ENCODE data around the gene TAF11L12.
"Not testable (repeated sequence)": the region's sequence is repeated elsewhere in the genome, so short reads cannot be mapped to it uniquely, and the experiment has no call there.

Gene TAF11L12

DNA sequence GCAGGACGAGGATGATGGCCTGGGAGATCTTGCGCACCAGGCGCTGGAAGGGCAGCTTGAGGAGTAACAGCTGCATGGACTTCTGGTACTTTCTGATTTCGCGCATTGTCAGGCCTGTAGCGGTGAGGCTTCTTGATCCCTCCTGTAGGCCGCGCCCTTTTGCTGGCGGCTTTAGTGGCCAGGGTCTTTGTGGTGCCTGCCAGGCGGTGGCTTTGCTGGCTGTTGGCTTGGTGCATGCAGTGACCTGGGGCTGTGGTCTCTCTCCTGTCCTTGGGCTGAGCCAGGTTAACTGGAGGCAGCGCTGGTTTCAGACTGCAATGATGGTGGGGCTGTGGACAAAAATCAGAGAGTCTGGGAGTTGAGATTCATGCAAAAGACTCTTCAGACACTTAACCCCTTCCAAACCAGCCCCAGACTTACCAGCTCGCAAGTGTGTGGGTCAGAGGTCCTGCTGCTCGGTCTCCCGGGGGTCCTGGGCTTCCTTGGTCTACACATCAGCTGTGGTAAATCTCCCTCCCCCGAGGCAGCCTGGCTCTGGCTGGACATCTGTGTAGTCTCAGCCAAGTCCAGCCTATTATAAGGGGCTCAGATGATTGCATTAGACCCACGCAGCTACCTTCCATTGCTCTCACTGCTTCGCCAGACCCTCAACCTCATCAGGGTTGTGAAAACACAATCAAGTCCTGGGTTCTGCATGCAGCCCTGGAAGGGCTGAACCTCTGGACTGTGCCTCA is 4.8 kb downstream of the TAF11L12 start:
- H3K9me3 ChIP-seq (ENCODE audit: severe bottlenecking): no peaks in the 10 kb centered on the region
- no peaks in the 10 kb centered on the region for H3K4me1 ChIP-seq (ENCODE audit: insufficient read depth, poor library complexity, severe bottlenecking)
- no peak overlapping the region for H3K27ac ChIP-seq (ENCODE audit: poor library complexity, severe bottlenecking)
- ATAC-seq (ENCODE audit: low read depth): no peak
- H3K4me3 ChIP-seq (ENCODE audit: severe bottlenecking): no peak overlapping the region
- no peak for DNase-seq (ENCODE audit: low spot score)
- no peaks in the 10 kb centered on the region for H3K27me3 ChIP-seq (ENCODE audit: insufficient read depth, poor library complexity, severe bottlenecking)
- no peaks in the 10 kb centered on the region for H3K36me3 ChIP-seq (ENCODE audit: low read depth)
- TF ChIP-seq, protein P1, sequence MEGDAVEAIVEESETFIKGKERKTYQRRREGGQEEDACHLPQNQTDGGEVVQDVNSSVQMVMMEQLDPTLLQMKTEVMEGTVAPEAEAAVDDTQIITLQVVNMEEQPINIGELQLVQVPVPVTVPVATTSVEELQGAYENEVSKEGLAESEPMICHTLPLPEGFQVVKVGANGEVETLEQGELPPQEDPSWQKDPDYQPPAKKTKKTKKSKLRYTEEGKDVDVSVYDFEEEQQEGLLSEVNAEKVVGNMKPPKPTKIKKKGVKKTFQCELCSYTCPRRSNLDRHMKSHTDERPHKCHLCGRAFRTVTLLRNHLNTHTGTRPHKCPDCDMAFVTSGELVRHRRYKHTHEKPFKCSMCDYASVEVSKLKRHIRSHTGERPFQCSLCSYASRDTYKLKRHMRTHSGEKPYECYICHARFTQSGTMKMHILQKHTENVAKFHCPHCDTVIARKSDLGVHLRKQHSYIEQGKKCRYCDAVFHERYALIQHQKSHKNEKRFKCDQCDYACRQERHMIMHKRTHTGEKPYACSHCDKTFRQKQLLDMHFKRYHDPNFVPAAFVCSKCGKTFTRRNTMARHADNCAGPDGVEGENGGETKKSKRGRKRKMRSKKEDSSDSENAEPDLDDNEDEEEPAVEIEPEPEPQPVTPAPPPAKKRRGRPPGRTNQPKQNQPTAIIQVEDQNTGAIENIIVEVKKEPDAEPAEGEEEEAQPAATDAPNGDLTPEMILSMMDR (IDR thresholded peaks at IDR 0.05; ENCODE audit: poor library complexity, severe bottlenecking): no peak

DNA sequence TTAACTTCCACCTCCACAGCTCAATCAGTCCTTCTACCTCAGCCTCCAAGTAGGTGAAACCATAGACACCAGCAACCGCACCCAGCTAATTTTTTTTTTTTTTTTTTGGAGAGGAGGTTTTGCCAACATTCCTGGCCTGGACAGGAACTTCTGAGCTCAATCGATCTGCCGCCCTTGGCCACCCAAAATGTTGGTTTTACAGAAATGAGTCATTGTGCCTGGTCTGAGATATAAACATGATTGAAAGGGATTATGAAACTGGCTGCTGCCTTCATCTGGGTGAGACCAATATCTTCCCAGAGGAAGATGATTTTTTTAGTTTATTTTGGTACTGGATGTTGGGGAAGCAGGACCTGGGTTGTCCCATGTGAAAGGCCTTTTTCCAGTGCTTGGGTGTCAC is 9.2 kb downstream of the TAF11L12 start:
- DNase-seq (ENCODE audit: low spot score) (no peak), ATAC-seq (ENCODE audit: low read depth) (no peak)
- Histone ChIP-seq H3K9me3 (ENCODE audit: severe bottlenecking) (no peaks in the 10 kb centered on the region), H3K4me3 (ENCODE audit: severe bottlenecking) (no peak overlapping the region), H3K27me3 (ENCODE audit: insufficient read depth, poor library complexity, severe bottlenecking) (no peaks in the 10 kb centered on the region), H3K27ac (ENCODE audit: poor library complexity, severe bottlenecking) (no peak overlapping the region), H3K36me3 (ENCODE audit: low read depth) (no peaks in the 10 kb centered on the region), H3K4me1 (ENCODE audit: insufficient read depth, poor library complexity, severe bottlenecking) (no peaks in the 10 kb centered on the region)
- TF ChIP-seq, protein P1 (IDR thresholded peaks at IDR 0.05; ENCODE audit: poor library complexity, severe bottlenecking): no peak

DNA sequence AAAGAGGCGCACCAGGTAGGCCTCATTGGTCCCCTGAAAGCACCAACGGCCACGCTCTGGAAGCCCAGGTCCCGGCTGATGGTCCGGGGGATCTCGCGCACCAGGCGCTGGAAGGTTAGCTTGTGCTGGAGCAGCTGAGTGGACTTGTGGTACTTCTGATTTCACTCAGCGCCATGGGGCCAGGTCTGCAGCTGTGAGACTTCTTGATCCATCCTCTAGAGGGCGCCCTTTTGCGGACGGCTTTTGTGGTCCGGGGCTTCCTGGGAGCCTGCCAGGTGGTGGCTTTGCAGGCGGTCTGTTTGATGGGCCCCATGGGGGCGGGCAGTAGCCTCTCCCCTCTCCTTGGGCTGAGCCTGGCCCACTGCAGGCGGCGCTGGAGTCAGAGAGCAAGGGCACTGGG is 10.4 kb downstream of the TAF11L12 start:
- DNase-seq (ENCODE audit: low spot score) (no peak), ATAC-seq (ENCODE audit: low read depth) (no peak)
- H3K4me3 ChIP-seq (ENCODE audit: severe bottlenecking): no peak overlapping the region
- no peaks in the 10 kb centered on the region for H3K27me3 ChIP-seq (ENCODE audit: insufficient read depth, poor library complexity, severe bottlenecking)
- H3K9me3 ChIP-seq (ENCODE audit: severe bottlenecking): no peaks in the 10 kb centered on the region
- H3K36me3 ChIP-seq (ENCODE audit: low read depth): no peaks in the 10 kb centered on the region
- H3K27ac ChIP-seq (ENCODE audit: poor library complexity, severe bottlenecking): no peak overlapping the region
- H3K4me1 ChIP-seq (ENCODE audit: insufficient read depth, poor library complexity, severe bottlenecking): no peaks in the 10 kb centered on the region
- TF ChIP-seq, protein P1 (IDR thresholded peaks at IDR 0.05; ENCODE audit: poor library complexity, severe bottlenecking): no peak

DNA sequence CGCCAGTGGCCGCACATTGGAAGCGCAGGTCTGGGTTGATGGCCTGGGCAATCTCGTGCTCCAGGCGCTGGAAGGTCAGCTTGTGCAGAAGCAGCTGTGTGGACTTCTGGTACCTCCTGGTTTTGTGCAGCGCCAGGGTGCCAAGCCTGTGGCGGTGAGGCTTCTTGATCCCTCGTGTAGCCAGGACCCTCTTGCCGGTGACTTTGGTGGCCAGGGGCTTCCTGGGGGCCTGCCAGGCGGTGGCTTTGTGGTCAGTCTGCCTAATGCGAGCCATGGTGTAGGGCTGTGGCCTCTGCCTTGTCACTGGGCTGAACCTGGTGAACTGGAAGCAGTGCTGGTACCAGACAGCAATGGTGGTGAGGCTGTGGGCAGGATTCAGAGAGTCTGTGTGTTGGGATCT is 15.5 kb downstream of the TAF11L12 start:
- ATAC-seq (ENCODE audit: low read depth) (no peak), DNase-seq (ENCODE audit: low spot score) (no peak)
- H3K27ac ChIP-seq (ENCODE audit: poor library complexity, severe bottlenecking): no peak overlapping the region
- TF ChIP-seq, protein P1 (IDR thresholded peaks at IDR 0.05; ENCODE audit: poor library complexity, severe bottlenecking): no peak
- no peak overlapping the region for H3K4me3 ChIP-seq (ENCODE audit: severe bottlenecking)
- H3K4me1 ChIP-seq (ENCODE audit: insufficient read depth, poor library complexity, severe bottlenecking): no peaks in the 10 kb centered on the region
- H3K36me3 ChIP-seq (ENCODE audit: low read depth): no peaks in the 10 kb centered on the region
- H3K9me3 ChIP-seq (ENCODE audit: severe bottlenecking): no peaks in the 10 kb centered on the region
- no peaks in the 10 kb centered on the region for H3K27me3 ChIP-seq (ENCODE audit: insufficient read depth, poor library complexity, severe bottlenecking)

DNA sequence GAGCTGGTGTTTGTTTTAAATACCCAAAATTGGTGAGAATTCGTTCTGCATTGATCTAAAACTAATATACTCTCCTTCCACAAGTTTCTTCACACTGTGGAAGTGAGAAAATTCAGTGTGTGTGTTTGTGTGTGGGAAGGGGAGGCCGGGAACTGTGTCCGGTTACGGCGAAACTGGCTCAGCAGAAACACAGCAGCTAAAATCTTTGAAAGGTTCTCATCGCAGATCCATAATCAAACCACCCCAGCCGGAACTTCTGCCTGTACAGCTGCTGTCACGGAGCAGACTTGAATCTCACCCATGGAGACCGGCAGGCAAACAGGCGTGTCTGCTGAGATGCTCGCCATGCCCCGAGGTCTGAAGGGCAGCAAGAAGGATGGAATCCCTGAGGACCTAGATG is 21.6 kb downstream of the TAF11L12 start, which contains the start of gene TAF11L13:
TSS of gene TAF11L13 (plus strand) at position 301 of the 400 bp plus-strand sequence.
- not testable (repeated sequence) for H3K4me3 ChIP-seq (ENCODE audit: severe bottlenecking); DNase-seq (ENCODE audit: low spot score)

More for the DNA sequence above, 21.6 kb downstream of the TAF11L12 start, which contains the start of gene TAF11L13:
- H3K27ac ChIP-seq (ENCODE audit: poor library complexity, severe bottlenecking); H3K36me3 ChIP-seq (ENCODE audit: low read depth); H3K4me1 ChIP-seq (ENCODE audit: insufficient read depth, poor library complexity, severe bottlenecking); H3K27me3 ChIP-seq (ENCODE audit: insufficient read depth, poor library complexity, severe bottlenecking); ATAC-seq (ENCODE audit: low read depth); H3K9me3 ChIP-seq (ENCODE audit: severe bottlenecking): not testable (repeated sequence)

Measured in RWPE2 (cell line).